SIG-M5 treated with dmso at 0.1 percent for 504 hours (cell line): ENCODE data around the gene LAMA2.

Experiments
- DNase-seq: peaks from one replicate; lab custom pipeline; 2025; ENCODE audit not compliant: unreplicated experiment; lab: John Stamatoyannopoulos, UW

The LAMA2 gene

DNA sequence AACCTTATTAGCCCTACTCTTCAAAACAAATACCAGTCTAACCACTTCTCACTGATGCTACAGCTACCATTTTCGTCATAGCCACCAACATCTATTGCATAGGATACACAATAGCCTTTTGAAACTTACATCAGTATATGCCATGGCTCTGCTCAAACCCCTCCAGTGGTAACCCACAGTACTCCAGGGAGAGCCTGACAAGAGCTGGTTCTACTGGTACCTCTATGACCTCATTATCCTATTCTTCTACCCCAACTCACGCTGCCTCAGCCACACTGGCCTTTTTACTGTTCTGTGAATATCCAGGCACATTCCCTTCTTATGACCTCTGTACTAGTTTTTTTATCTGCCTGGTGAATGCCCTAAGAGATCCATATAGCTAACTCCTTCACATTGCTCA, 669.5 kb downstream of the LAMA2 start:
- DNase-seq, result no peak

DNA sequence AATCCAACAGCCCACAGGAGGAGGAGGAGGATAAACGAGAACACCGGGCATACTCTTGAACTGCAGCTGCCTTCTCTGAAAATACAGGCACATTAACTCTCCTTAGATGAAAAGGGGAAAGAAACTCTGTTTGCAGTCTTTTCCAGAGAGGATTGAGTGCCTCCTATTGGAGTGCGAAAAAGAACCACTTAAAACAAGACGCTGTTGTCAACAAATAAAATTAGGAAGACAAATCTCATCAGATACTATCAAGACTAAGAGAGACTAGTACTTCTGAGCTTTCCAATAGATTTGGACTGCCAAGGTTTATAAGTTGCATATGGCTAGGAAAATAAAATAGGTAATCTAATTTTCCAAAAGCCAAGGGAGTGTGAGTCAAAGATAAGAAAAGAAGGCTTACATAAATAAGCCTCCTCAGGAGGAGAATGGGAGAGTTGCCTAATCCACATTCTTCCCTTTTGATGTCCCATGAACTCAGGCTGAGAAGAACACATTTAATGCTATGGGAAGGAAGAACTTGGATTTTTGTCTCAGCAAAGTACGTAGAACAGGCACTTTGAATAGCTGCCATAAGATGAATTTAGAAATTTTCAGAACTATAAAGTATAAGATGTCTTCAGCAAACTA, 672.4 kb downstream of the LAMA2 start:
- DNase-seq, result no peak

GRCh38 chr6:129558248-129558647, 675.3 kb downstream of the LAMA2 start:
- DNase-seq, result no peak

- DNase-seq, result no peak
These were observed 682.4 kb downstream of the LAMA2 start for GRCh38 chr6:129565366-129565765.

DNA sequence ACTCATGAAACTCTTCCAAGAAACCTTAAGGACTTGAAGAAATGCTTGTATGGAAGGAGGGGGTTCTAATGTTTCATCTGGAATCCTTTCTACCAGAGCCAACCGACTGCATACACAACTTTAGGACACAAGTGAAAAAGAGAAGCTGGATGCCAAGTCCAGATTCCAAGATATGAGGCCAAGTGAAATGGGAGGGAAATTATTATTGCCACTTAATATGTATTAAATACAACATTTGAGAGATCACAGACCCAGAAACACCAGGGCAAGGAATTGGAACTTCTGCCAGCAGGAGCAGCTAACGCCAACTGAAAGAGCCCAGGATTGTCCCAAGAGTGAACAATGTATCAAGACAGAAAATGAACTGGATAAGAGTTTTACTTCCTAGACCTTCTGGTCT, 682.9 kb downstream of the LAMA2 start:
- no peak for DNase-seq
